HT-29 (cell line): ENCODE data around the gene MUC6. TPM values are rescaled to one million over a fixed set of nuclear protein-coding genes. Genes with fewer than 3 reads are reported as not detected.

Experiments used
- DNase-seq: peaks from one replicate; pipeline ENCODE4 v3.0.0-alpha.2; 2015; ENCODE audit warnings: low spot score
- total RNA-seq: library from RNA; depleted of rRNA; stranded (reverse); fragments of >200 nt; shearing (Covaris generic); gene quantifications from 2 replicates; pipeline ENCODE4 v1.2.3, GENCODE V29; 2014

MUC6 gene
- total RNA-seq, 1 experiment from 2014 or later: 0.31 TPM

GRCh38 chr11:1051356-1052132 is 15.0 kb upstream of the MUC6 start:
- DNase-seq: no peak

- DNase-seq: peak; percentile 97
These were observed 14.2 kb upstream of the MUC6 start for GRCh38 chr11:1050581-1051355.

- DNase-seq: no peak
These were observed 13.5 kb upstream of the MUC6 start for GRCh38 chr11:1049911-1050580.

GRCh38 chr11:1049431-1049891 is 12.9 kb upstream of the MUC6 start:
- DNase-seq: no peak

- DNase-seq: no peak
These were observed 12.5 kb upstream of the MUC6 start for GRCh38 chr11:1049071-1049405.

GRCh38 chr11:1048375-1049070 is 12.0 kb upstream of the MUC6 start:
- no peak for DNase-seq

- no peak for DNase-seq
These were observed 11.2 kb upstream of the MUC6 start for GRCh38 chr11:1047595-1048156.

GRCh38 chr11:1044160-1044559 is 7.6 kb upstream of the MUC6 start:
- no peak for DNase-seq

- no peak for DNase-seq
These were observed 7.1 kb upstream of the MUC6 start for GRCh38 chr11:1043563-1044096.

- no peak for DNase-seq
These were observed 6.4 kb upstream of the MUC6 start for GRCh38 chr11:1042626-1043562.

GRCh38 chr11:1041936-1042608 is 5.6 kb upstream of the MUC6 start:
- no peak for DNase-seq

- DNase-seq: no peak
These were observed 5.0 kb upstream of the MUC6 start for GRCh38 chr11:1041471-1041870.

GRCh38 chr11:1041149-1041467 is 4.6 kb upstream of the MUC6 start:
- no peak for DNase-seq

GRCh38 chr11:1040428-1041148 is 4.1 kb upstream of the MUC6 start:
- peak; percentile 34 for DNase-seq

GRCh38 chr11:1039481-1040427 is 3.2 kb upstream of the MUC6 start:
- DNase-seq: peak; percentile 45

- DNase-seq: no peak
These were observed 2.4 kb upstream of the MUC6 start for GRCh38 chr11:1038921-1039320.

GRCh38 chr11:1038361-1038760 is 1.8 kb upstream of the MUC6 start:
- no peak for DNase-seq
